ENCODE measurements around the gene TMED10.

Gene TMED10

GRCh38 chr14:75175677-75176141 lies 703 bp downstream of the TMED10 start:
- no peaks in the 10 kb centered on the region for H3K9me3 ChIP-seq (ENCODE audit: low read length)
- H3K4me1 ChIP-seq (ENCODE audit: insufficient read depth, low read length), result peaks cover 13% of the 10 kb centered on the region
- peak overlapping the region; percentile 95 for H3K27ac ChIP-seq (ENCODE audit: low read depth, low read length)
- H3K27me3 ChIP-seq (ENCODE audit: control insufficient read depth in 1 of 2, insufficient read depth in 2 of 2, low read length in 2 of 2), result no peaks in the 10 kb centered on the region
- peak overlapping the region; percentile 75 to 85 for H3K4me3 ChIP-seq (ENCODE audit: low read depth in 1 of 2, low read length in 2 of 2)
- H3K36me3 ChIP-seq (ENCODE audit: insufficient read depth, low read length), result no peaks in the 10 kb centered on the region
- peak overlapping the region; percentile 42 for H3K9ac ChIP-seq (ENCODE audit: low read length)

GRCh38 chr14:75174066-75174465 lies 2.3 kb downstream of the TMED10 start:
- H3K9ac ChIP-seq (ENCODE audit: low read length), result no peak overlapping the region
- H3K4me3 ChIP-seq (ENCODE audit: low read depth in 1 of 2, low read length in 2 of 2), result no peak overlapping the region
- no peak overlapping the region for H3K27ac ChIP-seq (ENCODE audit: low read depth, low read length)

GRCh38 chr14:75170772-75171171 lies 5.6 kb downstream of the TMED10 start:
- no peaks in the 10 kb centered on the region for H3K9me3 ChIP-seq (ENCODE audit: low read length)
- H3K27ac ChIP-seq (ENCODE audit: low read depth, low read length), result no peak overlapping the region
- H3K27me3 ChIP-seq (ENCODE audit: control insufficient read depth in 1 of 2, insufficient read depth in 2 of 2, low read length in 2 of 2), result no peaks in the 10 kb centered on the region
- no peaks in the 10 kb centered on the region for H3K36me3 ChIP-seq (ENCODE audit: insufficient read depth, low read length)
- peaks cover 35% of the 10 kb centered on the region for H3K4me1 ChIP-seq (ENCODE audit: insufficient read depth, low read length)
- H3K9ac ChIP-seq (ENCODE audit: low read length), result no peak overlapping the region
- no peak overlapping the region for H3K4me3 ChIP-seq (ENCODE audit: low read depth in 1 of 2, low read length in 2 of 2)

More at GRCh38 chr14:75174066-75174465, 2.3 kb downstream of the TMED10 start:
- Histone ChIP-seq H3K36me3 (ENCODE audit: insufficient read depth, low read length) (no peaks in the 10 kb centered on the region), H3K4me1 (ENCODE audit: insufficient read depth, low read length) (peaks cover 13% of the 10 kb centered on the region), H3K9me3 (ENCODE audit: low read length) (no peaks in the 10 kb centered on the region), H3K27me3 (ENCODE audit: control insufficient read depth in 1 of 2, insufficient read depth in 2 of 2, low read length in 2 of 2) (no peaks in the 10 kb centered on the region)

DNA sequence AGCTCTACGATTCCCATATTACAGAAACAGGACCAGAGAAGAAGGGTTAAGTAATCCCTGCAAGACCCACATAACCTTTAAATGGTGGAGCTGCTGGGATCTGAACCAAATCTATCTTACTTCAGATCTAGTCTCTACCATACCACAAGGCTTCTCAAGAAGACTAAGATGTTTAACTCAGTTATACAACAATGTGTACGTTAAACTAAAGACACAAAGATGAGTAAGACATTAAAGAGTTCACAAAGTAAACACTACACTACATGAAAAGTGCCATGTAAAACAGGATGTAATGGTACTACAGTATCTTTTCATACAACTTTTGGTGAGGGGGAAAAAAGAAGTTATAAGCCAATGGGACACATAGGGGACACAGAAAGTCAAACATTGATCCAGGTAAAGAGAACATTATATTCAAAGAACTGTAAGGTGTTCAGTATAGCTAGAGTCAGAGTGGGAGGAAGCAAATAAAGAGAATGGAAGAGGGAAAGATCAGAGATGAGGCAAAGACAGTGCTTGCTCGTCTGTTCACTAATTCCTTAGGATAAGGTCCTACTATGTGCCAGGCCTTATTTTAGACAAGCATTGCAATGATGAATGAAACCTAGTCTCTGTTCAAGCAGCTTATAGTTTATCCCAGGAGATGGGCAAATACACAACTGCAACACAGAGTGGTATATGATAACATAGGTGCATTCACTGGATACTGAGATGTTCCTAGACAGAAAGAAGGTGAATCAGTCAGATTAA lies 7.7 kb downstream of the TMED10 start:
- Histone ChIP-seq H3K27me3 (ENCODE audit: control insufficient read depth in 1 of 2, insufficient read depth in 2 of 2, low read length in 2 of 2) (no peaks in the 10 kb centered on the region), H3K36me3 (ENCODE audit: insufficient read depth, low read length) (no peaks in the 10 kb centered on the region), H3K4me3 (ENCODE audit: low read depth in 1 of 2, low read length in 2 of 2) (no peak overlapping the region), H3K9me3 (ENCODE audit: low read length) (no peaks in the 10 kb centered on the region), H3K27ac (ENCODE audit: low read depth, low read length) (no peak overlapping the region), H3K9ac (ENCODE audit: low read length) (no peak overlapping the region), H3K4me1 (ENCODE audit: insufficient read depth, low read length) (peaks cover 30% of the 10 kb centered on the region)

- peaks cover 27% of the 10 kb centered on the region for H3K4me1 ChIP-seq (ENCODE audit: insufficient read depth, low read length)
- no peaks in the 10 kb centered on the region for H3K9me3 ChIP-seq (ENCODE audit: low read length)
- H3K36me3 ChIP-seq (ENCODE audit: insufficient read depth, low read length), result no peaks in the 10 kb centered on the region
- H3K9ac ChIP-seq (ENCODE audit: low read length), result no peak overlapping the region
- no peak overlapping the region for H3K4me3 ChIP-seq (ENCODE audit: low read depth in 1 of 2, low read length in 2 of 2)
- no peaks in the 10 kb centered on the region for H3K27me3 ChIP-seq (ENCODE audit: control insufficient read depth in 1 of 2, insufficient read depth in 2 of 2, low read length in 2 of 2)
- H3K27ac ChIP-seq (ENCODE audit: low read depth, low read length), result no peak overlapping the region
Measured at GRCh38 chr14:75167325-75167724, 9.1 kb downstream of the TMED10 start.

GRCh38 chr14:75165586-75166391 lies 10.6 kb downstream of the TMED10 start:
- no peak overlapping the region for H3K27ac ChIP-seq (ENCODE audit: low read depth, low read length)
- peaks cover 27% of the 10 kb centered on the region for H3K4me1 ChIP-seq (ENCODE audit: insufficient read depth, low read length)
- no peak overlapping the region for H3K4me3 ChIP-seq (ENCODE audit: low read depth in 1 of 2, low read length in 2 of 2)
- no peak overlapping the region for H3K9ac ChIP-seq (ENCODE audit: low read length)
- no peaks in the 10 kb centered on the region for H3K36me3 ChIP-seq (ENCODE audit: insufficient read depth, low read length)
- H3K9me3 ChIP-seq (ENCODE audit: low read length), result no peaks in the 10 kb centered on the region
- no peaks in the 10 kb centered on the region for H3K27me3 ChIP-seq (ENCODE audit: control insufficient read depth in 1 of 2, insufficient read depth in 2 of 2, low read length in 2 of 2)

- Histone ChIP-seq H3K4me3 (ENCODE audit: low read depth in 1 of 2, low read length in 2 of 2) (no peak overlapping the region), H3K9me3 (ENCODE audit: low read length) (no peaks in the 10 kb centered on the region), H3K4me1 (ENCODE audit: insufficient read depth, low read length) (peaks cover 27% of the 10 kb centered on the region), H3K27ac (ENCODE audit: low read depth, low read length) (no peak overlapping the region), H3K36me3 (ENCODE audit: insufficient read depth, low read length) (no peaks in the 10 kb centered on the region), H3K9ac (ENCODE audit: low read length) (no peak overlapping the region), H3K27me3 (ENCODE audit: control insufficient read depth in 1 of 2, insufficient read depth in 2 of 2, low read length in 2 of 2) (no peaks in the 10 kb centered on the region)
Measured at GRCh38 chr14:75164809-75165208, 11.6 kb downstream of the TMED10 start.

DNA sequence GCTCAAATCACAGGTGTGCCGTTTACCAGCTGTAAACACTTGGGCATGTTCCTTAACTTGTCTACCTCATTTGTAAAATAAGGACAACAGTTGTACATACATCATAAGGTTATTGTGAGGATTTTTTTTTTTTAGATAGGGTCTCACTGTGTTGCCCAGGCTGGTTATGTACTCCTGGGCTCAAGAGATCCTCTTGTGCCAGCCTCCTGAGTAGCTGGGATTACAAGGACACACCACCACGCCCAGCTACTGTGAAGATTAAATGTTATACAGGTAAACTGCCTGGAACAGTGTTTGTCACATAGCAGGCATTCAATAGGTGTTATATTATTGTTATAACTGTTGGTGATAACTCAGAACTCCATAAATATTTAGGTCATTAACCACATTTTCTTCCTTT lies 12.7 kb downstream of the TMED10 start:
- H3K27me3 ChIP-seq (ENCODE audit: control insufficient read depth in 1 of 2, insufficient read depth in 2 of 2, low read length in 2 of 2), result no peaks in the 10 kb centered on the region
- H3K4me1 ChIP-seq (ENCODE audit: insufficient read depth, low read length), result peaks cover 27% of the 10 kb centered on the region
- H3K27ac ChIP-seq (ENCODE audit: low read depth, low read length), result no peak overlapping the region
- H3K36me3 ChIP-seq (ENCODE audit: insufficient read depth, low read length), result no peaks in the 10 kb centered on the region
- H3K4me3 ChIP-seq (ENCODE audit: low read depth in 1 of 2, low read length in 2 of 2), result no peak overlapping the region
- no peaks in the 10 kb centered on the region for H3K9me3 ChIP-seq (ENCODE audit: low read length)
- no peak overlapping the region for H3K9ac ChIP-seq (ENCODE audit: low read length)

- Histone ChIP-seq H3K9me3 (ENCODE audit: low read length) (no peaks in the 10 kb centered on the region), H3K36me3 (ENCODE audit: insufficient read depth, low read length) (no peaks in the 10 kb centered on the region), H3K27me3 (ENCODE audit: control insufficient read depth in 1 of 2, insufficient read depth in 2 of 2, low read length in 2 of 2) (no peaks in the 10 kb centered on the region), H3K4me1 (ENCODE audit: insufficient read depth, low read length) (peaks cover 18% of the 10 kb centered on the region), H3K9ac (ENCODE audit: low read length) (no peak overlapping the region), H3K27ac (ENCODE audit: low read depth, low read length) (no peak overlapping the region), H3K4me3 (ENCODE audit: low read depth in 1 of 2, low read length in 2 of 2) (no peak overlapping the region)
Measured at GRCh38 chr14:75162631-75163030, 13.8 kb downstream of the TMED10 start.

DNA sequence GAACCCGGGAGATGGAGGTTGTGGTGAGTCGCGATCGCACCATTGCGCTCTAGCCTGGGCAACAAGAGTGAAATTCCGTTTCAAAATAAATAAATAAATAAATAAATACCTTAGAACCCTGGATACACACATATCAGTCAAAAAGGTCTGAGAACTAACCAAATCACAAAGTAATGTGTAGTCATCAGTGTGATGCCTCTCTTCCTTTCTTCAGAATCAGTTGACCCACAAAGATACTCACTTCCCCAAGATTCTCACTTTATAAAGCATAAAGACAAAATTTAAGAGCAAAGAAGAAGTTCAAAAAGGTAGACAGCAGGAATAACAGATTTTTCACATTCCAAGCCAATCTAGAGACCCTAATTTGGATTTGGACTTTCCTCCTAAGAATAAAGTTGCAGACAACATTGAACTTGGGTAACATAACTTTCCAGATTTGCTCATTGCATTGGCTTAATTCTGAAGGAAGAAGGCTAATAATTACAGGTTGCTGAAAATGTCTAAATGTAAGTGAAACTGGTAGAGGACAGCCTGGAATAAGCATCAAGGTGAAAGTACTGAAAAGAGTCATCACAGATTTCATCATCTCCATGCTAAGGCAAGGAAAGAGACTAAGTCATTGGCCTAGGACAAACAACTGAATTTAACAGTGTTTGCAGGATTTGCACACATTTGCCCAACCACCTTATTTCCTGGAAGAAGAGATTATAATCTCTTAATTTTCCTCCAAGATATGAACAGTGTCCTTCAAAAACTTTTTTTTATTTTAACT lies 17.4 kb downstream of the TMED10 start:
- Histone ChIP-seq H3K4me3 (ENCODE audit: low read depth in 1 of 2, low read length in 2 of 2) (no peak overlapping the region), H3K9ac (ENCODE audit: low read length) (no peak overlapping the region), H3K27ac (ENCODE audit: low read depth, low read length) (no peak overlapping the region), H3K4me1 (ENCODE audit: insufficient read depth, low read length) (no peaks in the 10 kb centered on the region), H3K36me3 (ENCODE audit: insufficient read depth, low read length) (no peaks in the 10 kb centered on the region), H3K27me3 (ENCODE audit: control insufficient read depth in 1 of 2, insufficient read depth in 2 of 2, low read length in 2 of 2) (no peaks in the 10 kb centered on the region), H3K9me3 (ENCODE audit: low read length) (no peaks in the 10 kb centered on the region)

DNA sequence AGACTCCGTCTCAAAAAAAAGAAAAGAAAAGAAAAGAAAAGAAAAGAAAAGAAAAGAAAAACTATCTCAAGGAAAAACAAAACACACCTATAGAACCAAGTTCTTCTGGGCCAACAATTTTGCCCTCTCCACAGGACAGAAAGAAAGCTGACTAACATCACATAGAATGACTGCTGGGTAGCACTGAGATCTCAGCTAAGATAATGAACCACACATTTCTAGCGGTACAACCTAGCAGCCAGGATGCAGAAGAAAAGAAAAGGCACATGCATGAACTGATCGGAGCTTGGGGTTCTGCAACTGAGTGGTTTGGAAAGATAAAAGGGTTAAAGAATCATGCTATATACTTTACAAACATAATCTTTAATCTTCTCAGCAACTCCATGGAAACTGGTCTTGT lies 19.5 kb downstream of the TMED10 start:
- H3K36me3 ChIP-seq (ENCODE audit: insufficient read depth, low read length), result no peaks in the 10 kb centered on the region
- no peak overlapping the region for H3K27ac ChIP-seq (ENCODE audit: low read depth, low read length)
- H3K4me3 ChIP-seq (ENCODE audit: low read depth in 1 of 2, low read length in 2 of 2), result no peak overlapping the region
- no peaks in the 10 kb centered on the region for H3K27me3 ChIP-seq (ENCODE audit: control insufficient read depth in 1 of 2, insufficient read depth in 2 of 2, low read length in 2 of 2)
- no peaks in the 10 kb centered on the region for H3K4me1 ChIP-seq (ENCODE audit: insufficient read depth, low read length)
- no peaks in the 10 kb centered on the region for H3K9me3 ChIP-seq (ENCODE audit: low read length)
- H3K9ac ChIP-seq (ENCODE audit: low read length), result no peak overlapping the region
